Fibroblast of skin of left biceps (primary cell): Measurements from ENCODE around the gene BSN.

Source experiments
- DNase-seq, 2 experiments: peaks; one replicate each; pipeline ENCODE4 v3.0.0-alpha.2; 2013; ENCODE audit warnings: low read depth in 2 of 2

BSN gene

GRCh38 chr3:49716169-49716568 lies 161.9 kb downstream of the BSN start:
- DNase-seq: no peak

DNA sequence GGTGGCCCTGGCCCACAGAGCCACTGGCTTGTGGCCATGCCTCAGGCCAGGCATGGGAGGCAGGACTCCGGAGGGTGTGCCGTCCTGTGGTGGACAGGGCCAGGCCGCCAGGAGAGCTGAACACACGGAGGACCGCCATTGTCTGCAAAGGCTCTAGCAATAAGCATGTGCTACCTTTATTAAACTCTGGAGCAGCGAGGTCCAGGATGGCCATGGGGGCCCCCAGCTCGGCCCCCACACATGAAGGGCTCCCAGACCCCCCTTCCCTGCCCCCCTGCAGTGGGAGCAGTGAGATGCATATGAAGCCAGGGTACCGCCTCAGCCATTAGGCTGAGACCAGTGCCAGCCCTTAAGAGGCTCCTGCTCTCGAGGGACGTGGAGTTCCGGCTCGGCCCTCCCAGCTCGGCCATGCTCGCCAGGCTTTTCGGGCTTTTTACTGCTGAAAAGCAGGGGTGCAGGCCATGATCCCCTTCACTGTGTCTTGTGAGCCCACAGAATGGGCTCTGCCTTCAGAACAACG lies 162.5 kb downstream of the BSN start:
- no peak for DNase-seq

GRCh38 chr3:49717211-49717958 lies 163.1 kb downstream of the BSN start:
- DNase-seq: no peak

DNA sequence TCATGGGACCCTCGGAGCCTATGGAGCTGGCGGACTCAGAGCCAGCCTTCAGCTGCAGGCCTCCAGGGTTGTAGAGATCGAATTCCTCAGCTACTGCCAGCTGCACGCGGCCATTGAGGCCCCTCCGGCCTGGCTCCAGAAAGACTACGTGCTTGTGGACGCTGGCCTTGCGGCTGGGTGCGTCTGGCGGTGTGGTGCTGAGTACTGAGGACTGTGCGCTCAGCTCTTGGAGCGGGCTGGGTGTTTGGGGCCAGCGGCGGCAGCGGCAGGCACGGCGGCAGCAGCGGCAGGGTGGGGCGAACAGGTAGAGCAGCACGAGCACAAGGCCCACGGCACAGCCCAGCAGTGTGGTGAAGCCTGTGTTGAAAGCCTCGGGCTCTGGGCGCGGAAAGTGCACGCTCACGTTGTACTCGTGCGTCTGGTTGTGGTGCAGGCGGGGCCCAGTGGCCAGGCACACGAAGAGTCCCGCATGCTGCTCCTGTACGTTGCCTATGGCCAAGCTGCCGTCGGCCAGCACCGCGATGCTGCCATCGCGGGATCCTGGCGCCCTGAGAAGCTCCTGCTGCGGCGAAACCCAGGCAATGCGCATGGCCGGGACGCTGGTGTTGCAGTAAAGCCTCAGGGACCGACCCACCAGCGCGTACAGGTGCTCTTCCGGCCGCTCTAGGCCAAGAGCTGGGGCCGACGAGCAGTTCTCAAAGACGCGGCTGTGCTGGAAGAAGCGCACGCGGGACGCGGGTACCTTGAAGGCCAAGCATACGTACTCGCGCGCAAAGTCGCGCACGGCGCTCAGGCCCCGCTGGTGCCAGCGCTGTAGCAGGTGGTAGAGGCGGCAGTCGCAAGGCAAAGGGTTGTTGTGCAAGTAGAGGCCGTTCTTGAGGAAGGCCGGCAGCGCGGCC lies 163.9 kb downstream of the BSN start:
- DNase-seq: no peak

GRCh38 chr3:49718858-49719213 lies 164.6 kb downstream of the BSN start:
- no peak for DNase-seq

GRCh38 chr3:49719214-49719884 lies 165.1 kb downstream of the BSN start, which contains the start of gene AMIGO3:
TSS of gene AMIGO3 (minus strand) at chr3:49719684. CDS start at chr3:49719465, 219 bp downstream.
- DNase-seq: peak; percentile 75 to 76
